Stimulated activated naive CD8-positive, alpha-beta T cell treated with anti-CD3 and anti-CD28 coated beads, Interleukin-15, amount 100 ng/mL, for 72 hours (primary cell): ENCODE data around the gene ERCC1.
"Not testable (repeated sequence)": the region's sequence is repeated elsewhere in the genome, so short reads cannot be mapped to it uniquely, and the experiment has no call there.

Experiments
- ATAC-seq: fragments of 150-1000 bp; cut with Tn5 transposase; 2 replicates; pipeline ENCODE4 v1.10.0; 2021; ENCODE audit warnings: mild to moderate bottlenecking, moderate library complexity
- DNase-seq, 2 donors: peaks; one replicate each; pipeline ENCODE4 v3.0.0; 2021 to 2022
- H3K27ac Mint-ChIP-seq, 2 donors: one replicate each; pipeline ENCODE4 v1.8.0; 2022; ENCODE audit warnings: mild to moderate bottlenecking in 2 of 2, mixed read lengths in 2 of 2, moderate library complexity in 2 of 2
- H3K27me3 Mint-ChIP-seq: one replicate; pipeline ENCODE4 v1.8.0; 2022; ENCODE audit warnings: mixed read lengths
- H3K4me1 Mint-ChIP-seq: one replicate; pipeline ENCODE4 v1.8.0; 2022; ENCODE audit warnings: mild to moderate bottlenecking, mixed read lengths
- H3K4me3 Mint-ChIP-seq, 2 donors: one replicate each; pipeline ENCODE4 v1.8.0; 2022; ENCODE audit warnings: mild to moderate bottlenecking in 2 of 2, mixed read lengths in 2 of 2, moderate library complexity in 1 of 2
- H3K9me3 Mint-ChIP-seq, 2 donors: one replicate each; pipeline ENCODE4 v1.8.0; 2022; ENCODE audit warnings: mixed read lengths in 2 of 2

ERCC1 gene

GRCh38 chr19:45424191-45425058 is 708 bp upstream of the ERCC1 start:
- Mint-ChIP-seq H3K4me1 (peaks cover 72% of the 10 kb centered on the region), H3K9me3 (no peaks in the 10 kb centered on the region), H3K4me3 (peak overlapping the region; percentile 92 to 97), H3K27ac (peak overlapping the region; percentile 92 to 93), H3K27me3 (peaks cover 11% of the 10 kb centered on the region)
- DNase-seq (peak in 1 of 2 donors; percentile 55), ATAC-seq (peak; percentile 72)

GRCh38 chr19:45423033-45423588 is 606 bp downstream of the ERCC1 start:
- peaks cover 78% of the 10 kb centered on the region for H3K4me1 Mint-ChIP-seq
- DNase-seq (no peak), ATAC-seq (peak; percentile 77)
- peaks cover 2% of the 10 kb centered on the region for H3K27me3 Mint-ChIP-seq
- H3K27ac Mint-ChIP-seq = peak overlapping the region; percentile 86 to 92
- H3K9me3 Mint-ChIP-seq = no peaks in the 10 kb centered on the region
- H3K4me3 Mint-ChIP-seq = peak overlapping the region; percentile 92 to 97

GRCh38 chr19:45421947-45422498 is 1.7 kb downstream of the ERCC1 start:
- Mint-ChIP-seq H3K27ac (no peak overlapping the region), H3K4me3 (peak overlapping the region in 1 of 2 donors; percentile 21), H3K9me3 (no peaks in the 10 kb centered on the region), H3K4me1 (peaks cover 75% of the 10 kb centered on the region), H3K27me3 (no peaks in the 10 kb centered on the region)
- ATAC-seq = no peak
- no peak for DNase-seq

- no peak for DNase-seq
- peaks cover 72% of the 10 kb centered on the region for H3K4me1 Mint-ChIP-seq
- H3K27me3 Mint-ChIP-seq = no peaks in the 10 kb centered on the region
- H3K4me3 Mint-ChIP-seq = peak overlapping the region in 1 of 2 donors; percentile 18
- no peaks in the 10 kb centered on the region for H3K9me3 Mint-ChIP-seq
- H3K27ac Mint-ChIP-seq = peak overlapping the region in 1 of 2 donors; percentile 20
- no peak for ATAC-seq
These were observed 2.8 kb downstream of the ERCC1 start for GRCh38 chr19:45420871-45421270.

- no peak for DNase-seq
- H3K4me1 Mint-ChIP-seq = peaks cover 72% of the 10 kb centered on the region
- peak overlapping the region in 1 of 2 donors; percentile 39 for H3K4me3 Mint-ChIP-seq
- no peaks in the 10 kb centered on the region for H3K27me3 Mint-ChIP-seq
- H3K9me3 Mint-ChIP-seq = no peaks in the 10 kb centered on the region
- peak overlapping the region in 1 of 2 donors; percentile 84 for H3K27ac Mint-ChIP-seq
- ATAC-seq = no peak
These were observed 3.4 kb downstream of the ERCC1 start for GRCh38 chr19:45420356-45420755.

GRCh38 chr19:45419895-45420294 is 3.8 kb downstream of the ERCC1 start:
- H3K4me3 Mint-ChIP-seq = peak overlapping the region in 1 of 2 donors; percentile 59
- no peaks in the 10 kb centered on the region for H3K27me3 Mint-ChIP-seq
- H3K9me3 Mint-ChIP-seq = no peaks in the 10 kb centered on the region
- H3K27ac Mint-ChIP-seq = no peak overlapping the region
- ATAC-seq (no peak), DNase-seq (no peak)
- peaks cover 72% of the 10 kb centered on the region for H3K4me1 Mint-ChIP-seq

GRCh38 chr19:45419396-45419795 is 4.3 kb downstream of the ERCC1 start:
- Mint-ChIP-seq H3K27ac (peak overlapping the region in 1 of 2 donors; percentile 31), H3K4me3 (peak overlapping the region; percentile 46 to 59), H3K27me3 (no peaks in the 10 kb centered on the region), H3K9me3 (no peaks in the 10 kb centered on the region), H3K4me1 (peaks cover 67% of the 10 kb centered on the region)
- DNase-seq (no peak), ATAC-seq (no peak)

GRCh38 chr19:45418802-45419201 is 4.9 kb downstream of the ERCC1 start:
- no peaks in the 10 kb centered on the region for H3K27me3 Mint-ChIP-seq
- peak overlapping the region in 1 of 2 donors; percentile 3 for H3K27ac Mint-ChIP-seq
- ATAC-seq = no peak
- no peak for DNase-seq
- peaks cover 61% of the 10 kb centered on the region for H3K4me1 Mint-ChIP-seq
- no peak overlapping the region for H3K4me3 Mint-ChIP-seq
- no peaks in the 10 kb centered on the region for H3K9me3 Mint-ChIP-seq

- Mint-ChIP-seq H3K9me3 (no peaks in the 10 kb centered on the region), H3K27ac (peak overlapping the region in 1 of 2 donors; percentile 59), H3K4me1 (peaks cover 44% of the 10 kb centered on the region), H3K27me3 (no peaks in the 10 kb centered on the region), H3K4me3 (no peak overlapping the region)
- no peak for DNase-seq
- no peak for ATAC-seq
These were observed 6.6 kb downstream of the ERCC1 start for GRCh38 chr19:45417151-45417550.

GRCh38 chr19:45414468-45414867 is 9.2 kb downstream of the ERCC1 start:
- no peak for DNase-seq
- Mint-ChIP-seq H3K4me1 (peaks cover 27% of the 10 kb centered on the region), H3K4me3 (no peak overlapping the region), H3K27me3 (no peaks in the 10 kb centered on the region), H3K9me3 (no peaks in the 10 kb centered on the region), H3K27ac (peak overlapping the region in 1 of 2 donors; percentile 36)
- ATAC-seq = no peak

GRCh38 chr19:45413497-45413896 is 10.2 kb downstream of the ERCC1 start:
- H3K4me3 Mint-ChIP-seq = no peak overlapping the region
- H3K9me3 Mint-ChIP-seq = no peaks in the 10 kb centered on the region
- H3K4me1 Mint-ChIP-seq = peaks cover 27% of the 10 kb centered on the region
- no peak for ATAC-seq
- peak overlapping the region; percentile 43 to 50 for H3K27ac Mint-ChIP-seq
- DNase-seq = no peak
- no peaks in the 10 kb centered on the region for H3K27me3 Mint-ChIP-seq

- H3K27me3 Mint-ChIP-seq, ATAC-seq, DNase-seq, H3K27ac Mint-ChIP-seq, H3K9me3 Mint-ChIP-seq, H3K4me3 Mint-ChIP-seq: not testable (repeated sequence)
- peaks cover 43% of the 10 kb centered on the region for H3K4me1 Mint-ChIP-seq
These were observed 13.4 kb downstream of the ERCC1 start for GRCh38 chr19:45410330-45410729.

- ATAC-seq (no peak), DNase-seq (no peak)
- Mint-ChIP-seq H3K9me3 (no peaks in the 10 kb centered on the region), H3K4me3 (no peak overlapping the region), H3K27me3 (peaks cover 7% of the 10 kb centered on the region), H3K4me1 (peaks cover 51% of the 10 kb centered on the region), H3K27ac (no peak overlapping the region)
These were observed 14.2 kb downstream of the ERCC1 start for GRCh38 chr19:45409557-45409920.

GRCh38 chr19:45408830-45409556 is 14.7 kb downstream of the ERCC1 start:
- H3K27me3 Mint-ChIP-seq = peaks cover 12% of the 10 kb centered on the region
- H3K27ac Mint-ChIP-seq = peak overlapping the region in 1 of 2 donors; percentile 88
- no peak for DNase-seq
- no peak overlapping the region for H3K4me3 Mint-ChIP-seq
- ATAC-seq = no peak
- no peaks in the 10 kb centered on the region for H3K9me3 Mint-ChIP-seq
- peaks cover 56% of the 10 kb centered on the region for H3K4me1 Mint-ChIP-seq

GRCh38 chr19:45408121-45408520 is 15.6 kb downstream of the ERCC1 start:
- no peak overlapping the region for H3K27ac Mint-ChIP-seq
- no peak for DNase-seq
- H3K9me3 Mint-ChIP-seq = no peaks in the 10 kb centered on the region
- ATAC-seq = no peak
- peaks cover 21% of the 10 kb centered on the region for H3K27me3 Mint-ChIP-seq
- H3K4me3 Mint-ChIP-seq = peak overlapping the region; percentile 46 to 66
- H3K4me1 Mint-ChIP-seq = peaks cover 65% of the 10 kb centered on the region
